AG09309 (cell line): Measurements from ENCODE around the gene COPB1.

Experiments
- DNase-seq: peaks from one replicate; pipeline ENCODE4 v3.0.0-alpha.2; 2010; ENCODE audit warnings: low read depth
- H3K4me3 ChIP-seq: 2 replicates; pipeline ENCODE4 v1.5.1; 2011; ENCODE audit warnings: mild to moderate bottlenecking, low read depth, low read length, moderate library complexity; ENCODE audit not compliant: control insufficient read depth
- CTCF ChIP-seq: IDR thresholded peaks from 2 replicates; pipeline ENCODE4 v1.5.1; 2011; ENCODE audit warnings: mild to moderate bottlenecking, low read depth, low read length, inconsistent platforms; ENCODE audit not compliant: insufficient read depth, control insufficient read depth; ENCODE audit errors: missing control alignments

COPB1 gene

GRCh38 chr11:14471127-14471526 lies 28.5 kb downstream of the COPB1 start:
- no peak for DNase-seq
- TF ChIP-seq CTCF, result no peak
- no peak overlapping the region for H3K4me3 ChIP-seq

GRCh38 chr11:14463623-14464022 lies 36.0 kb downstream of the COPB1 start:
- DNase-seq, result no peak
- no peak overlapping the region for H3K4me3 ChIP-seq
- TF ChIP-seq CTCF, result no peak

GRCh38 chr11:14460147-14460546 lies 39.5 kb downstream of the COPB1 start:
- no peak for DNase-seq
- no peak for TF ChIP-seq CTCF
- no peak overlapping the region for H3K4me3 ChIP-seq

GRCh38 chr11:14458377-14458776 lies 41.2 kb downstream of the COPB1 start:
- H3K4me3 ChIP-seq, result no peak overlapping the region
- DNase-seq, result no peak
- no peak for TF ChIP-seq CTCF

- DNase-seq, result no peak
- TF ChIP-seq CTCF, result no peak
- no peak overlapping the region for H3K4me3 ChIP-seq
These were observed 43.8 kb downstream of the COPB1 start for GRCh38 chr11:14455648-14456430.

GRCh38 chr11:14454861-14455632 lies 44.6 kb downstream of the COPB1 start:
- DNase-seq, result no peak
- TF ChIP-seq CTCF, result peak; percentile 58
- H3K4me3 ChIP-seq, result no peak overlapping the region
